PC-9 (cell line): ENCODE data around the gene ACER3. TPM values are rescaled to one million over a fixed set of nuclear protein-coding genes. Genes with fewer than 3 reads are reported as not detected.

Experiments used
- BruUV-seq: library from RNA; stranded (reverse); fragments of 400-500 nt; replicated peaks from 2 replicates; lab custom pipeline; 2021; lab: Mats Ljungman, UMichigan
- CTCF ChIA-PET: fragments of 300-600 bp; sonication (Branson Sonifier 250); formaldehyde crosslinking; loops from one replicate; lab custom pipeline; 2022; ENCODE audit warnings: antibody characterized with exemption; lab: Charles Lee
- POLR2A ChIA-PET: fragments of 300-600 bp; sonication (Branson Sonifier 250); formaldehyde crosslinking; loops from one replicate; lab custom pipeline; 2022; ENCODE audit warnings: antibody characterized with exemption; ENCODE audit not compliant: unreplicated experiment; lab: Charles Lee
- DNase-seq, 2 experiments: peaks; one replicate each; pipeline versions ENCODE4 v3.0.0 to v3.0.0-alpha.2; 2015 to 2022; ENCODE audit warnings: mixed read lengths in 1 of 2
- H2AFZ ChIP-seq: fragments of 200-600 bp; sonication (generic); 2 replicates; pipeline ENCODE4 v1.8.1; 2017; ENCODE audit warnings: antibody characterized with exemption
- H3F3A ChIP-seq: fragments of 200-600 bp; sonication (generic); 2 replicates; pipeline ENCODE4 v1.8.1; 2017; ENCODE audit warnings: antibody characterized with exemption, mild to moderate bottlenecking, low read depth; ENCODE audit not compliant: insufficient read depth
- H3K27ac ChIP-seq: fragments of 200-600 bp; sonication (generic); 2 replicates; pipeline ENCODE4 v1.6.1; 2016; ENCODE audit warnings: mixed run types
- H3K27me3 ChIP-seq: fragments of 200-600 bp; sonication (generic); 2 replicates; pipeline ENCODE4 v1.6.1; 2016; ENCODE audit warnings: low read depth, mixed run types; ENCODE audit not compliant: insufficient read depth
- H3K36me3 ChIP-seq: fragments of 200-600 bp; sonication (generic); 2 replicates; pipeline ENCODE4 v1.6.1; 2016; ENCODE audit warnings: low read depth, mixed run types
- H3K4me1 ChIP-seq: fragments of 200-600 bp; sonication (generic); replicated peaks from 2 replicates; pipeline ENCODE4 v1.6.1; 2016; ENCODE audit warnings: mixed run types; ENCODE audit not compliant: insufficient read depth
- H3K4me2 ChIP-seq: fragments of 200-600 bp; sonication (generic); 2 replicates; pipeline ENCODE4 v1.6.1; 2017; ENCODE audit warnings: mixed run types
- H3K4me3 ChIP-seq: fragments of 200-600 bp; sonication (generic); 2 replicates; pipeline ENCODE4 v1.6.1; 2016; ENCODE audit warnings: mixed run types
- H3K79me2 ChIP-seq: fragments of 200-600 bp; sonication (generic); 2 replicates; pipeline ENCODE4 v1.6.1; 2017; ENCODE audit warnings: low read depth, mixed run types
- H3K9me2 ChIP-seq: fragments of 200-600 bp; sonication (generic); 2 replicates; pipeline ENCODE4 v1.8.1; 2017; ENCODE audit warnings: mild to moderate bottlenecking; ENCODE audit not compliant: insufficient read depth
- H3K9me3 ChIP-seq: fragments of 200-600 bp; sonication (generic); 2 replicates; pipeline ENCODE4 v1.8.1; 2016; ENCODE audit warnings: low read depth; ENCODE audit not compliant: insufficient read depth
- H4K20me1 ChIP-seq: fragments of 200-600 bp; sonication (generic); 2 replicates; pipeline ENCODE4 v1.8.1; 2017; ENCODE audit not compliant: insufficient read depth
- EZH2 ChIP-seq: fragments of 200-600 bp; sonication (generic); IDR thresholded peaks from 2 replicates; pipeline ENCODE4 v1.8.0; 2017; ENCODE audit warnings: antibody characterized with exemption, low read depth
- intact Hi-C: fragments of 100-400 bp; cut with micrococcal nuclease; formaldehyde crosslinking; loops from one replicate; pipeline ENCODE4 v1.10.0; 2022; ENCODE audit not compliant: unreplicated experiment
- total RNA-seq: library from RNA; stranded (reverse); gene quantifications from 2 replicates; pipeline ENCODE4 v1.2.3, GENCODE V29; 2021
- TF ChIP-seq, protein P1 (sequence below): fragments of 200-600 bp; sonication (generic); conservative IDR thresholded peaks from 2 replicates; pipeline ENCODE4 v1.6.1; 2017; ENCODE audit warnings: mixed run types, antibody characterized with exemption, mild to moderate bottlenecking, moderate library complexity

ACER3 gene
- total RNA-seq, 1 experiment from 2014 or later, result 21.3 TPM

DNA sequence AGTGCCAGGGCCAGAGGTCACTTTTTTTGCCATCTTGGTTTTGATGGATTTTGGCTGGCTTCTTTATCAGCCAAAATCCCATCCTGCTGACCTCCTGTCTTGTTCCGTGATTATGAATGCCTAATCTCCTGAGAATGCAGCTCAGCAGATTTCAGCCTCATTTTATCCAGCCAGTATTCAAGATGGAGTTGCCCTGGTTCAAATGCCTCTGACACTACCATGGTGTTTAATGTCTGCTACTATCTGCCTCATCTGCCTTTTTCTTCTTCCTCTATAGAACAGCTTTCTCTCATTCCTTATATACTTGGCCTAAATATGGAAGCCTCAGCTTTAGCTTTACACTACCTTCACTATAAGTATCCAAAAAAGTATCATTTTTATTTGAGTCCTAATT, 50.7 kb downstream of the ACER3 start:
- no peaks in the 10 kb centered on the region for H4K20me1 ChIP-seq
- H3K4me3 ChIP-seq, result no peak overlapping the region
- no peak overlapping the region for H2AFZ ChIP-seq
- no peaks in the 10 kb centered on the region; the same call in 1 of the 2 replicates for H3F3A ChIP-seq
- H3K27me3 ChIP-seq, result no peaks in the 10 kb centered on the region
- no peak overlapping the region for H3K27ac ChIP-seq
- H3K9me2 ChIP-seq, result no peaks in the 10 kb centered on the region
- POLR2A ChIA-PET, result no interaction called here
- no peaks in the 10 kb centered on the region for H3K4me1 ChIP-seq
- no peaks in the 10 kb centered on the region for H3K9me3 ChIP-seq
- CTCF ChIA-PET, result no interaction called here
- intact Hi-C loops, result no loop called here
- H3K79me2 ChIP-seq, result no peaks in the 10 kb centered on the region
- DNase-seq, result no peak
- TF ChIP-seq, protein P1, sequence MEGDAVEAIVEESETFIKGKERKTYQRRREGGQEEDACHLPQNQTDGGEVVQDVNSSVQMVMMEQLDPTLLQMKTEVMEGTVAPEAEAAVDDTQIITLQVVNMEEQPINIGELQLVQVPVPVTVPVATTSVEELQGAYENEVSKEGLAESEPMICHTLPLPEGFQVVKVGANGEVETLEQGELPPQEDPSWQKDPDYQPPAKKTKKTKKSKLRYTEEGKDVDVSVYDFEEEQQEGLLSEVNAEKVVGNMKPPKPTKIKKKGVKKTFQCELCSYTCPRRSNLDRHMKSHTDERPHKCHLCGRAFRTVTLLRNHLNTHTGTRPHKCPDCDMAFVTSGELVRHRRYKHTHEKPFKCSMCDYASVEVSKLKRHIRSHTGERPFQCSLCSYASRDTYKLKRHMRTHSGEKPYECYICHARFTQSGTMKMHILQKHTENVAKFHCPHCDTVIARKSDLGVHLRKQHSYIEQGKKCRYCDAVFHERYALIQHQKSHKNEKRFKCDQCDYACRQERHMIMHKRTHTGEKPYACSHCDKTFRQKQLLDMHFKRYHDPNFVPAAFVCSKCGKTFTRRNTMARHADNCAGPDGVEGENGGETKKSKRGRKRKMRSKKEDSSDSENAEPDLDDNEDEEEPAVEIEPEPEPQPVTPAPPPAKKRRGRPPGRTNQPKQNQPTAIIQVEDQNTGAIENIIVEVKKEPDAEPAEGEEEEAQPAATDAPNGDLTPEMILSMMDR, result no peak
- BruUV-seq, result no TSS peak
- no peak overlapping the region for H3K4me2 ChIP-seq
- H3K36me3 ChIP-seq, result no peaks in the 10 kb centered on the region

DNA sequence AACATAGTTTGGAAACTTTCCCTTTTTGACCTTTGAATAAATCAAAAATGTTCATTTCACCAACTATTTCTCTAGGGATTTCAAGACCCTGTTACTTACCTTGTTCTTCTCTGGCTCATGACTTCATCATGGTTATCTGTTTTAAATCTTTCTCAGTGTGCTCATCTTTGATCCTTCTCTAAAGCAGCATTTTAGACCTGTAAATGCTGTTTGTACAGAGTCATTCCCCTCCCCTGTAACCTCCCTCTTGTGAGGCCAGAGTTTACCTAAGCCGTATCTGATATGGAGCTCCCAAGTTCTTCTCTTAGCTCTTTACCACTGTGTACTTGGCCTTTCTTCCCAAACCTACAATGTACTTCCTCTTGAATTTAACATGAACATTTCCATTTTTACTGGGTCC, 56.0 kb downstream of the ACER3 start:
- H3K9me2 ChIP-seq, result no peaks in the 10 kb centered on the region
- intact Hi-C loops, result no loop called here

DNA sequence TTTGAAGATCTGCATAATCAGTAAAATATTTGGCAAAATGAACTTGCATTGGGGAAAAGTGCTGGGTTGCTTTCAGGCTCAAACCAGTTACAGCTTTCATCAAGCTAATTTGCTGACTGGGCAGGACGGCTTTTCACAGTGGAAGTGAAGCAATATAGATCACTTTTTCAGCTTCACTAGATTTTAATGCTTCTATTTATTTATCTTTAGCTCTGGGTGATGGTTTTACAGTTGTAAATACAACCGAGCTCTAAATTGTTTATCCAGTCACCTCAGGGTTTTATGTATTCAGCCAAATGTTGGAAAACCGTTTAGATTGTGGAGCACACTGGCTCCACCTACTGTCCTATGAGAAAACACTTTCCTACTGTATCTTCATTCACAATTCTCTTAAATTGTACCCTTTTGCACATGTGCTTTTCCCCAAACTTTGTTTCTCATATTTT, 58.2 kb downstream of the ACER3 start:
- Histone ChIP-seq H3K27ac (no peak overlapping the region), H3K4me1 (peaks cover 12% of the 10 kb centered on the region), H3K4me3 (no peak overlapping the region)

More for the DNA sequence above, 56.0 kb downstream of the ACER3 start:
- no peaks in the 10 kb centered on the region for H3K27me3 ChIP-seq
- H3K79me2 ChIP-seq, result no peaks in the 10 kb centered on the region
- H3K27ac ChIP-seq, result no peak overlapping the region
- H4K20me1 ChIP-seq, result no peaks in the 10 kb centered on the region
- POLR2A ChIA-PET, result no interaction called here
- H3K4me1 ChIP-seq, result peaks cover 12% of the 10 kb centered on the region
- H3K4me3 ChIP-seq, result no peak overlapping the region
- CTCF ChIA-PET, result interaction anchor here (1.3 kb wide), 1 partner anchor 108 kb away, joined by 5 read pairs; no protein-coding TSS in a partner anchor
- no peak for DNase-seq
- no peak overlapping the region for H2AFZ ChIP-seq
- TF ChIP-seq EZH2, result no peak
- TF ChIP-seq, protein P1, result no peak
- no peaks in the 10 kb centered on the region for H3K36me3 ChIP-seq
- H3K4me2 ChIP-seq, result no peak overlapping the region
- BruUV-seq, result no TSS peak
- H3K9me3 ChIP-seq, result no peaks in the 10 kb centered on the region
- no peaks in the 10 kb centered on the region for H3F3A ChIP-seq

More for the DNA sequence above, 58.2 kb downstream of the ACER3 start:
- peak; percentile 10 to 59 for DNase-seq
- POLR2A ChIA-PET, result no interaction called here
- H3K79me2 ChIP-seq, result no peaks in the 10 kb centered on the region
- no peaks in the 10 kb centered on the region for H3K27me3 ChIP-seq
- no peaks in the 10 kb centered on the region for H3K9me2 ChIP-seq
- H3K9me3 ChIP-seq, result no peaks in the 10 kb centered on the region
- no TSS peak for BruUV-seq
- H3K36me3 ChIP-seq, result no peaks in the 10 kb centered on the region
- no peaks in the 10 kb centered on the region for H3F3A ChIP-seq
- H2AFZ ChIP-seq, result no peak overlapping the region
- intact Hi-C loops, result loop anchor here (1.0 kb wide), 2 partner anchors 112 to 185 kb away; no protein-coding TSS in a partner anchor
- CTCF ChIA-PET, result interaction anchor here (0.6 to 2.6 kb wide), 20 partner anchors 15 to 197 kb away, joined by 3 to 29 read pairs (median 5); no protein-coding TSS in a partner anchor
- TF ChIP-seq, protein P1, result peak; percentile 85
- no peak for TF ChIP-seq EZH2
- peak overlapping the region; percentile 21; the same call in 1 of the 2 replicates for H3K4me2 ChIP-seq
- H4K20me1 ChIP-seq, result no peaks in the 10 kb centered on the region
